Measurements from ENCODE around the gene ASXL3.

The ASXL3 gene

GRCh38 chr18:33666915-33667314 lies 88.9 kb downstream of the ASXL3 start:
- no peak for TF ChIP-seq EZH2 (IDR thresholded peaks at IDR 0.05; ENCODE audit: borderline replicate concordance, low read length)
- TF ChIP-seq, protein P1, sequence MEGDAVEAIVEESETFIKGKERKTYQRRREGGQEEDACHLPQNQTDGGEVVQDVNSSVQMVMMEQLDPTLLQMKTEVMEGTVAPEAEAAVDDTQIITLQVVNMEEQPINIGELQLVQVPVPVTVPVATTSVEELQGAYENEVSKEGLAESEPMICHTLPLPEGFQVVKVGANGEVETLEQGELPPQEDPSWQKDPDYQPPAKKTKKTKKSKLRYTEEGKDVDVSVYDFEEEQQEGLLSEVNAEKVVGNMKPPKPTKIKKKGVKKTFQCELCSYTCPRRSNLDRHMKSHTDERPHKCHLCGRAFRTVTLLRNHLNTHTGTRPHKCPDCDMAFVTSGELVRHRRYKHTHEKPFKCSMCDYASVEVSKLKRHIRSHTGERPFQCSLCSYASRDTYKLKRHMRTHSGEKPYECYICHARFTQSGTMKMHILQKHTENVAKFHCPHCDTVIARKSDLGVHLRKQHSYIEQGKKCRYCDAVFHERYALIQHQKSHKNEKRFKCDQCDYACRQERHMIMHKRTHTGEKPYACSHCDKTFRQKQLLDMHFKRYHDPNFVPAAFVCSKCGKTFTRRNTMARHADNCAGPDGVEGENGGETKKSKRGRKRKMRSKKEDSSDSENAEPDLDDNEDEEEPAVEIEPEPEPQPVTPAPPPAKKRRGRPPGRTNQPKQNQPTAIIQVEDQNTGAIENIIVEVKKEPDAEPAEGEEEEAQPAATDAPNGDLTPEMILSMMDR (IDR thresholded peaks at IDR 0.05; ENCODE audit: low read length) = no peak
- Histone ChIP-seq H3K9me2 (ENCODE audit: low read depth, low read length) (no peaks in the 10 kb centered on the region), H3K4me2 (ENCODE audit: low read length) (no peak overlapping the region)

GRCh38 chr18:33669589-33669988 lies 91.6 kb downstream of the ASXL3 start:
- Histone ChIP-seq H3K27ac (ENCODE audit: low read depth, low read length, poor library complexity, severe bottlenecking) (no peak overlapping the region), H3F3A (ENCODE audit: insufficient read depth, low read length) (no peaks in the 10 kb centered on the region), H3K4me1 (ENCODE audit: insufficient read depth, low read length, severe bottlenecking) (peaks cover 4% of the 10 kb centered on the region), H4K20me1 (ENCODE audit: insufficient read depth, low read length) (no peaks in the 10 kb centered on the region), H3K4me3 (ENCODE audit: low read depth, low read length, poor library complexity, severe bottlenecking) (no peak overlapping the region), H2AFZ (ENCODE audit: low read length) (no peak overlapping the region), H3K36me3 (ENCODE audit: insufficient read depth, low read length) (no peaks in the 10 kb centered on the region), H3K9me3 (ENCODE audit: low read length) (no peaks in the 10 kb centered on the region), H3K4me2 (ENCODE audit: low read length) (no peak overlapping the region), H3K27me3 (ENCODE audit: insufficient read depth, low read length) (no peaks in the 10 kb centered on the region), H3K79me2 (ENCODE audit: insufficient read depth, low read length) (no peaks in the 10 kb centered on the region), H3K9ac (ENCODE audit: low read length) (no peak overlapping the region), H3K9me2 (ENCODE audit: low read depth, low read length) (no peaks in the 10 kb centered on the region)
- TF ChIP-seq, protein P1 (IDR thresholded peaks at IDR 0.05; ENCODE audit: low read length) = no peak

More at GRCh38 chr18:33666915-33667314, 88.9 kb downstream of the ASXL3 start:
- no peaks in the 10 kb centered on the region for H4K20me1 ChIP-seq (ENCODE audit: insufficient read depth, low read length)
- no peaks in the 10 kb centered on the region for H3K36me3 ChIP-seq (ENCODE audit: insufficient read depth, low read length)
- H3K9ac ChIP-seq (ENCODE audit: low read length) = no peak overlapping the region
- no peak overlapping the region for H2AFZ ChIP-seq (ENCODE audit: low read length)
- H3K27me3 ChIP-seq (ENCODE audit: insufficient read depth, low read length) = no peaks in the 10 kb centered on the region
- H3K79me2 ChIP-seq (ENCODE audit: insufficient read depth, low read length) = no peaks in the 10 kb centered on the region
- H3F3A ChIP-seq (ENCODE audit: insufficient read depth, low read length) = no peaks in the 10 kb centered on the region
- no peak overlapping the region for H3K4me3 ChIP-seq (ENCODE audit: low read depth, low read length, poor library complexity, severe bottlenecking)
- H3K9me3 ChIP-seq (ENCODE audit: low read length) = no peaks in the 10 kb centered on the region
- no peaks in the 10 kb centered on the region for H3K4me1 ChIP-seq (ENCODE audit: insufficient read depth, low read length, severe bottlenecking)
- no peak overlapping the region for H3K27ac ChIP-seq (ENCODE audit: low read depth, low read length, poor library complexity, severe bottlenecking)

DNA sequence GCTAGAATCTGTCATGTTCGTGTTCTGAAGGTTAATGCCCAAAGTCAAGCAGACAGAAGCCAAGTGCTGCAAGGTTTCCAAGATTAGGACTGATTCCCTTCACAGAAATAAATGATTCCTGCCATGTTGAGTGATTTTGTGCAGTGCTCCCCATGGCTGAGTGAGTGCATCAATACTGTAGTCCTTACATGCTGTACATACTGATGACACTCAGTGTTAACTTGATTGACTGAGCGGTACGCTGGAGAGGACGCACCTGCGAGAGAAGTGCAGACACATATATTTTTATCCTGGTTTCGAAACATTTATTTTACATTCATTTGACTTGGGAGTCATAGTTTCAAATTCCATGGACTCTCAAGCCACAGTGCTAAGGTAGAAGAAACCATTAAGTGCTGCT lies 92.0 kb downstream of the ASXL3 start:
- Histone ChIP-seq H2AFZ (ENCODE audit: low read length) (no peak overlapping the region), H3K4me2 (ENCODE audit: low read length) (no peak overlapping the region)

More for the DNA sequence above, 92.0 kb downstream of the ASXL3 start:
- peaks cover 4% of the 10 kb centered on the region for H3K4me1 ChIP-seq (ENCODE audit: insufficient read depth, low read length, severe bottlenecking)
- no peaks in the 10 kb centered on the region for H3F3A ChIP-seq (ENCODE audit: insufficient read depth, low read length)
- no peak overlapping the region for H3K4me3 ChIP-seq (ENCODE audit: low read depth, low read length, poor library complexity, severe bottlenecking)
- H3K9me3 ChIP-seq (ENCODE audit: low read length) = no peaks in the 10 kb centered on the region
- no peaks in the 10 kb centered on the region for H3K79me2 ChIP-seq (ENCODE audit: insufficient read depth, low read length)
- H3K36me3 ChIP-seq (ENCODE audit: insufficient read depth, low read length) = no peaks in the 10 kb centered on the region
- H3K9ac ChIP-seq (ENCODE audit: low read length) = no peak overlapping the region
- no peaks in the 10 kb centered on the region for H4K20me1 ChIP-seq (ENCODE audit: insufficient read depth, low read length)
- H3K9me2 ChIP-seq (ENCODE audit: low read depth, low read length) = no peaks in the 10 kb centered on the region
- H3K27me3 ChIP-seq (ENCODE audit: insufficient read depth, low read length) = no peaks in the 10 kb centered on the region
- no peak for TF ChIP-seq EZH2 (IDR thresholded peaks at IDR 0.05; ENCODE audit: borderline replicate concordance, low read length)
- TF ChIP-seq, protein P1 (IDR thresholded peaks at IDR 0.05; ENCODE audit: low read length) = no peak
- no peak overlapping the region for H3K27ac ChIP-seq (ENCODE audit: low read depth, low read length, poor library complexity, severe bottlenecking)

Measured in OCI-LY1 (cell line).